Peyer's patch (tissue), 4 donors: ENCODE data around the gene DCXR.

Experiments used
- CTCF ChIP-seq, 6 experiments: fragments of 450-650 bp in 4 of 6; fragments of 200-600 bp in 2 of 6; sonication (generic) in 1 of 6; IDR thresholded peaks; one replicate each; pipeline ENCODE4 v1.5.1; 2017 to 2019; ENCODE audit warnings: antibody characterized with exemption in 6 of 6, mild to moderate bottlenecking in 3 of 6, moderate library complexity in 1 of 6
- POLR2A ChIP-seq, 2 donors: fragments of 450-650 bp; IDR thresholded peaks; one replicate each; pipeline ENCODE4 v1.5.1; 2017; ENCODE audit warnings: antibody characterized with exemption in 2 of 2, mild to moderate bottlenecking in 2 of 2, moderate library complexity in 2 of 2

DNA sequence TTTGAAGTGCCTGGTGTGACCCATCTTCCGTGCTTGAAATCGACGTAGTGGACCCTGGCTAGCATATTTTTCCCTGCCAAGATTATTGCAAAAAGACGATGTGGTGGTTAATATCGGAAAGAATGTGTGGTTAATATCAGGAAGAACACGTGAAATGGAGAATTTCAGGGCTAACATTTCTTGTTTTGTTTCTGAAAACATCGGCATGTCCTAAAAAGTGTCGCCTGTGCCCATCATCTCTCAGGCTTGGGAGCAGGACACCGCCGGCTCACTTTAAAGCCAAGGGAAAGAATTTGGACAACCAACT, 345 bp upstream of the DCXR start:
- TF ChIP-seq CTCF (IDR thresholded peaks at IDR 0.05): no peak
- no peak for TF ChIP-seq POLR2A (IDR thresholded peaks at IDR 0.05)
